Kidney (tissue), 22 donors: ENCODE data around the gene IZUMO1R. TPM values are rescaled to one million over a fixed set of nuclear protein-coding genes. Genes with fewer than 3 reads are reported as not detected.

Source experiments
- DNase-seq, 5 donors: peaks; one replicate each; pipeline ENCODE4 v3.0.0-alpha.2; 2013 to 2020
- FAIRE-seq: peaks from 2 replicates; lab custom pipeline; 2012; peaks lifted over from hg19 to GRCh38; lab: Jason Lieb, UNC
- H3K27ac ChIP-seq, 2 donors: one replicate each; pipeline ENCODE4 v1.7.0; 2013; ENCODE audit warnings: low read depth in 2 of 2, low read length in 2 of 2, inconsistent platforms in 1 of 2
- H3K27me3 ChIP-seq: one replicate; pipeline ENCODE4 v1.7.1; 2013; ENCODE audit warnings: low read length, inconsistent platforms; ENCODE audit not compliant: control insufficient read depth, insufficient read depth
- H3K36me3 ChIP-seq, 3 donors: one replicate each; pipeline versions ENCODE4 v1.7.0 to v1.7.1; 2013; ENCODE audit warnings: low read length in 3 of 3, control low read depth in 1 of 3, inconsistent platforms in 1 of 3; ENCODE audit not compliant: insufficient read depth in 3 of 3, control insufficient read depth in 2 of 3
- H3K4me1 ChIP-seq, 3 donors: one replicate each; pipeline versions ENCODE4 v1.7.0 to v1.7.1; 2013; ENCODE audit warnings: low read length in 3 of 3, inconsistent platforms in 1 of 3, low read depth in 1 of 3; ENCODE audit not compliant: control insufficient read depth in 2 of 3, insufficient read depth in 2 of 3
- H3K4me3 ChIP-seq, 3 donors: one replicate each; pipeline versions ENCODE4 v1.7.0 to v1.8.1; 2013; ENCODE audit warnings: low read length in 3 of 3, control low read depth in 1 of 3, inconsistent platforms in 1 of 3
- H3K9ac ChIP-seq, 3 donors: one replicate each; pipeline versions ENCODE4 v1.7.0 to v1.7.1; 2013; ENCODE audit warnings: low read length in 3 of 3, control low read depth in 1 of 3, inconsistent platforms in 1 of 3
- H3K9me3 ChIP-seq, 3 donors: one replicate each; pipeline versions ENCODE4 v1.7.0 to v1.7.1; 2013; ENCODE audit warnings: low read length in 3 of 3, control low read depth in 1 of 3, inconsistent platforms in 1 of 3; ENCODE audit not compliant: control insufficient read depth in 2 of 3, insufficient read depth in 1 of 3
- CTCF ChIP-seq: IDR thresholded peaks from 3 replicates; pipeline ENCODE4 v1.5.1; 2012; ENCODE audit warnings: mild to moderate bottlenecking, moderate library complexity, borderline replicate concordance; ENCODE audit not compliant: insufficient read depth; ENCODE audit errors: extremely low read depth
- intact Hi-C: fragments of 100-400 bp; cut with DNase I; formaldehyde crosslinking; loops from one replicate; pipeline ENCODE4 v1.11.1; 2022
- long read RNA-seq, 10 donors: library from polyadenylated mRNA in 1 of 10; unstranded in 1 of 10; transcript quantifications; one replicate each; pipeline ENCODE4 v2.0.0 and lab custom pipeline, GENCODE V29; 2021 to 2026
- polyA plus RNA-seq: library from polyadenylated mRNA; stranded (reverse); fragments of 350-450 nt; fragmentation: Illumina TruSeq; extraction: RNeasy Lipid Tissue Mini Kit (QIAGEN cat#74804); gene quantifications from one replicate; pipeline ENCODE4 v1.2.3, GENCODE V29; 2014; ENCODE audit warnings: low read depth, low replicate concordance; ENCODE audit not compliant: insufficient read depth
- total RNA-seq: library from RNA; stranded (reverse); fragmentation: NEBNext Ultra II Directional; extraction: Animal tissue kit (Norgen Biotek cat#: 25700); gene quantifications from one replicate; pipeline ENCODE4 v1.2.1, GENCODE V29; 2021
- donor health status: control.
- donor health status: control.
- donor health status: control.
- donor health status: control.
- donor health status: control.
- donor health status: DM: yes; HTN: yes; CAD: no.
- donor health status: Normal renal cell carcinoma (clear cell type).

The IZUMO1R gene
- not detected for total RNA-seq
- polyA plus RNA-seq, result not detected
- long read RNA-seq, donor 1, result 0 reads
- long read RNA-seq, donor 2, result 0 reads
- long read RNA-seq, donor 3, result 0 reads
- long read RNA-seq, donor 4, result 0 reads
- long read RNA-seq, donor 5, result 0 reads
- long read RNA-seq, donor 6, result 0 reads
- long read RNA-seq, donor 7, result 0 reads
- long read RNA-seq, donor 8, result 0 reads
- long read RNA-seq, donor 9, result 0 reads
- long read RNA-seq, donor 10, result 0 reads

- no peaks in the 10 kb centered on the region for H3K36me3 ChIP-seq
- H3K27ac ChIP-seq, result no peak within 1 kb of the TSS
- H3K9me3 ChIP-seq, result no peaks in the 10 kb centered on the region
- intact Hi-C loops, result no loop called here
- FAIRE-seq, result no peak
- no peak within 1 kb of the TSS for H3K9ac ChIP-seq
- H3K27me3 ChIP-seq, result no peaks in the 10 kb centered on the region
- DNase-seq, result peak in 2 of 5 donors; percentile 29 to 60
- TF ChIP-seq CTCF, result no peak
- H3K4me3 ChIP-seq, result no peak within 1 kb of the TSS
- H3K4me1 ChIP-seq, result no peaks in the 10 kb centered on the region
Observed at GRCh38 chr11:94303966-94304958, at the start of gene IZUMO1R. Gene IZUMO1R (plus strand): TSS chr11:94304580. CDS start chr11:94305637, 1,057 bp downstream.

GRCh38 chr11:94271885-94272372 is 32.5 kb upstream of the IZUMO1R start:
- no peak overlapping the region for H3K9ac ChIP-seq
- no peaks in the 10 kb centered on the region for H3K9me3 ChIP-seq
- intact Hi-C loops, result no loop called here
- no peaks in the 10 kb centered on the region for H3K27me3 ChIP-seq
- H3K4me1 ChIP-seq, result no peaks in the 10 kb centered on the region
- H3K4me3 ChIP-seq, result no peak overlapping the region
- no peak overlapping the region for H3K27ac ChIP-seq
- no peak for TF ChIP-seq CTCF
- FAIRE-seq (no peak), DNase-seq (no peak)
- no peaks in the 10 kb centered on the region for H3K36me3 ChIP-seq

GRCh38 chr11:94272738-94273313 is 31.6 kb upstream of the IZUMO1R start:
- no peak overlapping the region for H3K4me3 ChIP-seq
- no peaks in the 10 kb centered on the region for H3K36me3 ChIP-seq
- H3K9me3 ChIP-seq, result no peaks in the 10 kb centered on the region
- DNase-seq (peak; percentile 37 to 77 (median 73)), FAIRE-seq (no peak)
- H3K27me3 ChIP-seq, result no peaks in the 10 kb centered on the region
- intact Hi-C loops, result no loop called here
- TF ChIP-seq CTCF, result no peak
- no peak overlapping the region for H3K9ac ChIP-seq
- H3K4me1 ChIP-seq, result no peaks in the 10 kb centered on the region
- no peak overlapping the region for H3K27ac ChIP-seq
